Measurements from ENCODE around the gene AGAP1.

The AGAP1 gene

GRCh38 chr2:235728800-235729556 is 235.1 kb downstream of the AGAP1 start:
- DNase-seq (ENCODE audit: insufficient read length) (no peak), FAIRE-seq (no peak)

GRCh38 chr2:235729557-235729947 is 235.7 kb downstream of the AGAP1 start:
- DNase-seq (ENCODE audit: insufficient read length) (no peak), FAIRE-seq (no peak)
- no peak for TF ChIP-seq POLR2A (IDR thresholded peaks at IDR 0.05; ENCODE audit: low read depth, low read length)
- no peak for TF ChIP-seq POLR2AphosphoS5 (IDR thresholded peaks at IDR 0.05; ENCODE audit: low read depth, low read length)
- TF ChIP-seq TAF1 (IDR thresholded peaks at IDR 0.05; ENCODE audit: borderline replicate concordance, low read depth, low read length) = no peak

More at GRCh38 chr2:235728800-235729556, 235.1 kb downstream of the AGAP1 start:
- TF ChIP-seq POLR2AphosphoS5 (IDR thresholded peaks at IDR 0.05; ENCODE audit: low read depth, low read length) = no peak
- no peak for TF ChIP-seq POLR2A (IDR thresholded peaks at IDR 0.05; ENCODE audit: low read depth, low read length)
- TF ChIP-seq TAF1 (IDR thresholded peaks at IDR 0.05; ENCODE audit: borderline replicate concordance, low read depth, low read length) = no peak

GRCh38 chr2:235730115-235730514 is 236.3 kb downstream of the AGAP1 start:
- no peak for TF ChIP-seq TAF1 (IDR thresholded peaks at IDR 0.05; ENCODE audit: borderline replicate concordance, low read depth, low read length)
- no peak for TF ChIP-seq POLR2AphosphoS5 (IDR thresholded peaks at IDR 0.05; ENCODE audit: low read depth, low read length)
- no peak for TF ChIP-seq POLR2A (IDR thresholded peaks at IDR 0.05; ENCODE audit: low read depth, low read length)
- FAIRE-seq (no peak), DNase-seq (ENCODE audit: insufficient read length) (no peak)

- no peak for FAIRE-seq
Measured at GRCh38 chr2:235733761-235734160, 239.9 kb downstream of the AGAP1 start.

GRCh38 chr2:235734168-235734567 is 240.3 kb downstream of the AGAP1 start:
- FAIRE-seq (no peak), DNase-seq (ENCODE audit: insufficient read length) (no peak)
- no peak for TF ChIP-seq POLR2A (IDR thresholded peaks at IDR 0.05; ENCODE audit: low read depth, low read length)
- no peak for TF ChIP-seq POLR2AphosphoS5 (IDR thresholded peaks at IDR 0.05; ENCODE audit: low read depth, low read length)
- no peak for TF ChIP-seq TAF1 (IDR thresholded peaks at IDR 0.05; ENCODE audit: borderline replicate concordance, low read depth, low read length)

More at GRCh38 chr2:235733761-235734160, 239.9 kb downstream of the AGAP1 start:
- TF ChIP-seq POLR2A (IDR thresholded peaks at IDR 0.05; ENCODE audit: low read depth, low read length) = no peak
- TF ChIP-seq TAF1 (IDR thresholded peaks at IDR 0.05; ENCODE audit: borderline replicate concordance, low read depth, low read length) = no peak
- no peak for TF ChIP-seq POLR2AphosphoS5 (IDR thresholded peaks at IDR 0.05; ENCODE audit: low read depth, low read length)
- DNase-seq (ENCODE audit: insufficient read length) = no peak

- DNase-seq (ENCODE audit: insufficient read length) (no peak), FAIRE-seq (no peak)
- TF ChIP-seq POLR2A (IDR thresholded peaks at IDR 0.05; ENCODE audit: low read depth, low read length) (no peak), TAF1 (IDR thresholded peaks at IDR 0.05; ENCODE audit: borderline replicate concordance, low read depth, low read length) (no peak), POLR2AphosphoS5 (IDR thresholded peaks at IDR 0.05; ENCODE audit: low read depth, low read length) (no peak)
Measured at GRCh38 chr2:235734688-235735231, 240.9 kb downstream of the AGAP1 start.

GRCh38 chr2:235737396-235737795 is 243.6 kb downstream of the AGAP1 start:
- FAIRE-seq (no peak), DNase-seq (ENCODE audit: insufficient read length) (no peak)
- TF ChIP-seq POLR2A (IDR thresholded peaks at IDR 0.05; ENCODE audit: low read depth, low read length) (no peak), POLR2AphosphoS5 (IDR thresholded peaks at IDR 0.05; ENCODE audit: low read depth, low read length) (no peak)

- DNase-seq (ENCODE audit: insufficient read length) = no peak
- TF ChIP-seq TAF1 (IDR thresholded peaks at IDR 0.05; ENCODE audit: borderline replicate concordance, low read depth, low read length) (no peak), POLR2AphosphoS5 (IDR thresholded peaks at IDR 0.05; ENCODE audit: low read depth, low read length) (no peak), POLR2A (IDR thresholded peaks at IDR 0.05; ENCODE audit: low read depth, low read length) (no peak)
- FAIRE-seq = no peak
Measured at GRCh38 chr2:235737840-235738239, 244.0 kb downstream of the AGAP1 start.

- DNase-seq (ENCODE audit: insufficient read length) (no peak), FAIRE-seq (no peak)
Measured at GRCh38 chr2:235739704-235740415, 246.0 kb downstream of the AGAP1 start.

GRCh38 chr2:235740821-235741220 is 247.0 kb downstream of the AGAP1 start:
- DNase-seq (ENCODE audit: insufficient read length) (no peak), FAIRE-seq (no peak)
- TF ChIP-seq POLR2A (IDR thresholded peaks at IDR 0.05; ENCODE audit: low read depth, low read length) (no peak), POLR2AphosphoS5 (IDR thresholded peaks at IDR 0.05; ENCODE audit: low read depth, low read length) (no peak)

More at GRCh38 chr2:235739704-235740415, 246.0 kb downstream of the AGAP1 start:
- TF ChIP-seq TAF1 (IDR thresholded peaks at IDR 0.05; ENCODE audit: borderline replicate concordance, low read depth, low read length) = no peak
- TF ChIP-seq POLR2AphosphoS5 (IDR thresholded peaks at IDR 0.05; ENCODE audit: low read depth, low read length) = no peak
- no peak for TF ChIP-seq POLR2A (IDR thresholded peaks at IDR 0.05; ENCODE audit: low read depth, low read length)

- DNase-seq (ENCODE audit: insufficient read length) (no peak), FAIRE-seq (no peak)
- TF ChIP-seq POLR2A (IDR thresholded peaks at IDR 0.05; ENCODE audit: low read depth, low read length) = no peak
- no peak for TF ChIP-seq POLR2AphosphoS5 (IDR thresholded peaks at IDR 0.05; ENCODE audit: low read depth, low read length)
- no peak for TF ChIP-seq TAF1 (IDR thresholded peaks at IDR 0.05; ENCODE audit: borderline replicate concordance, low read depth, low read length)
Measured at GRCh38 chr2:235744161-235744560, 250.3 kb downstream of the AGAP1 start.

Measured in GM12892 (cell line).